NCI-H524 treated with DMSO at 0.1 percent for 48 hours (cell line): ENCODE data around the gene COX10.
"Not testable (repeated sequence)": the region's sequence is repeated elsewhere in the genome, so short reads cannot be mapped to it uniquely, and the experiment has no call there.

ENCODE experiments used
- DNase-seq: peaks from one replicate; lab custom pipeline; 2025; lab: John Stamatoyannopoulos, UW

The COX10 gene

GRCh38 chr17:14205992-14206461, 136.7 kb downstream of the COX10 start:
- DNase-seq, result no peak

- no peak for DNase-seq
These were observed 137.6 kb downstream of the COX10 start for GRCh38 chr17:14206891-14207290.

GRCh38 chr17:14207791-14208190, 138.5 kb downstream of the COX10 start:
- no peak for DNase-seq

- no peak for DNase-seq
These were observed 139.9 kb downstream of the COX10 start for GRCh38 chr17:14209215-14209614.

GRCh38 chr17:14211246-14211645, 141.9 kb downstream of the COX10 start:
- DNase-seq, result no peak

GRCh38 chr17:14211801-14212200, 142.5 kb downstream of the COX10 start:
- DNase-seq, result no peak

GRCh38 chr17:14212401-14212800, 143.1 kb downstream of the COX10 start:
- no peak for DNase-seq

GRCh38 chr17:14214271-14214670, 145.0 kb downstream of the COX10 start:
- DNase-seq, result no peak

GRCh38 chr17:14222611-14223010, 153.3 kb downstream of the COX10 start:
- DNase-seq, result no peak

GRCh38 chr17:14225254-14225980, 156.1 kb downstream of the COX10 start:
- DNase-seq, result no peak

- DNase-seq, result no peak
These were observed 157.7 kb downstream of the COX10 start for GRCh38 chr17:14227052-14227451.

- DNase-seq, result no peak
These were observed 159.6 kb downstream of the COX10 start for GRCh38 chr17:14228903-14229302.

- not testable (repeated sequence) for DNase-seq
These were observed 161.9 kb downstream of the COX10 start for GRCh38 chr17:14231187-14231586.

- not testable (repeated sequence) for DNase-seq
These were observed 165.7 kb downstream of the COX10 start for GRCh38 chr17:14235047-14235446.

GRCh38 chr17:14236032-14236431, 166.7 kb downstream of the COX10 start:
- DNase-seq, result not testable (repeated sequence)

- DNase-seq, result not testable (repeated sequence)
These were observed 167.5 kb downstream of the COX10 start, which contains the start of gene CDRT15 for GRCh38 chr17:14236762-14237161. Gene CDRT15 (minus strand): TSS chr17:14236862. CDS start chr17:14236833, 29 bp downstream.

- not testable (repeated sequence) for DNase-seq
These were observed 170.0 kb downstream of the COX10 start for GRCh38 chr17:14239271-14239670.

GRCh38 chr17:14245002-14245401, 175.7 kb downstream of the COX10 start:
- no peak for DNase-seq

GRCh38 chr17:14245629-14246028, 176.3 kb downstream of the COX10 start:
- no peak for DNase-seq
